ENCODE measurements around the gene R3HCC1L.
"Not testable (repeated sequence)": the region's sequence is repeated elsewhere in the genome, so short reads cannot be mapped to it uniquely, and the experiment has no call there.

R3HCC1L gene

DNA sequence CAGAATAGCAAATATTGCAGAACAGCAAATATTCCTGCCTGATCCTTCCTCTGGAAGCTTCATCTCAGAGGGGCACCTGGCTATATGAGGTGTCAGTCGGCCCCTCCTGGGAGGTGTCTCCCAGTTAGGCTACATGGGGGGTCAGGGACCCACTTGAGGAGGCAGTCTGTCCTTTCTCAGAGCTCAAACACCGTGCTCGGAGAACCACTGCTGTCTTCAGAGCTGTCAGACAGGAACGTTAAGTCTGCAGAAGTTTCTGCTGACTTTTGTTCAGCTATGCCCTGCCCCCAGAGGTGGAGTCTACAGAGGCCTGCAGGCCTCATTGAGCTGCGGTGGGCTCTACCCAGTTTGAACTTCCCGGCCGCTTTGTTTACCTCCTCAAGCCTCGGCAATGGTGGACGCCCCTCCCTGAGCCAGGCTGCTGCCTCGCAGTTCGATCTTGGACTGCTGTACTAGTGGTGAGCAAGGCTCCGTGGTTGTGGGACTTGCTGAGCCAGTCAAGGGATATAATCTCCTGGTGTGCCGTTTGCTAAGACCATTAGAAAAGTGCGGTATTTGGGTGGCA lies 48.0 kb downstream of the R3HCC1L start:
- not testable (repeated sequence) for DNase-seq

DNA sequence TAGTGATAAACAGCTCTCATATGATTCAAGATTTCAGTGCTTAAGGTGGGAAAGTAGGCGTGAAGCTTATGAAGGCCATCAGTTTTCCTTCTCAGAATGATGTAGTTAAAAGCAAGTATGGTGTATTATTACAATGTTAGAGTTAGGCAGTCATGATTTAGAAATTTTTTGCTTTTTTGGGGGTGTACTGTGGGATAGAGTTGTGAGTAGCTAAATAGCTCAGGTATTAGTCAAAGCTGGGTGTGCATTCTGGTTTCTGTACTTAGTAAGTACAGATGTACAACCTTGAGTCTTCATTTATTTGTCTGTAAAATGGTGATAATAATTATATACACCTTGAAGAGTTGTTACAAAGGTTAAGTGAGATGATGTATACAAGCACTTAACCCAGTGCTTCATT lies 52.2 kb downstream of the R3HCC1L start:
- no peak for DNase-seq

DNA sequence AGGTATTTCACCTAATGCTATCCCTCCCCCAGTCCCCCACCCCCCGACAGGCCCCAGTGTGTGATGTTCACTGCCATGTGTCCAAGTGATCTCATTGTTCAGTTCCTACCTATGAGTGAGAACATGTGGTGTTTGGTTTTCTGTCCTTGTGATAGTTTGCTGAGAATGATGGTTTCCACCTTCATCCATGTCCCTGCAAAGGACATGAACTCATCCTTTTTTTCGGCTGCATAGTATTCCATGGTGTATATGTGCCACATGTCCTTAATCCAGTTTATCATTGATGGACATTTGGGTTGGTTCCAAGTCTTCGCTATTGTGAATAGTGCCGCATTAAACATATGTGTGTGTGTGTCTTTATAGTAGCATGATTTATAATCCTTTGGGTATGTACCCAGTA lies 56.3 kb downstream of the R3HCC1L start:
- DNase-seq, result not testable (repeated sequence)

DNA sequence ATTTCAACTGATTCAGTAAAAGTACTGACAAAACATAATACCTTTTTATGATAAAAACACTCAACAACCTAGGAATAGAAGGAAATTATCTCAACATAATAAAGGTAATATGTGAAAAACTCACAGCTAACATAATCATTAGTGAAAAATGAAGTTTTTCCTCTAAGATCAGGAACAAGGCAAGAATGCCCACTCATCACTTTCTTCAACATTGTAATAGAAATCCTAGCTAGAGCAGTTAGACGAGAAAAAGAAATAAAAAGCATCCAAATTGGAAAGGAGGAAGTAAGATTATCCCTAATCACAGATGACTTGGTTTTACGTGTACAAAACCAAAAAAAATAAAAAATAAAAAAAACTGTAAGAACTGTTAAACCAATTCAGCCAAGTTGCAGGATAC lies 58.6 kb downstream of the R3HCC1L start:
- DNase-seq, result no peak

DNA sequence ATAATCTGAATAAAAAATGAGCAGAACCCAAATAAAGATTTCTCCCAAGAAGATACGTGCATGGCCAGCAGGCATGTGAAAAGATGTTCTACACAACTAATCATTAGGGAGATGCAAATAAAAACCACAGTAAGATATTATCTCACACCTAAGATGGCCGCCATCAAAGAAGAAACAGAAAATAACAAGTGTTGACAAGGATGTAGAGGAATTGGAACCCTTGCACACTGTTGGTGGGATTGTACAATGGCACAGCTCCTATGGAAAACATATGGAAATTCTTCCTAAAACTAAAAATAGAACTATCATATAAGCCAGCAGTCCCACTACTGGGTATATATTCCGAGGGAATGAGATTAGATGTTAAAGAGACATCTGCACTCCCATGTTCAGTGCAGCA lies 60.2 kb downstream of the R3HCC1L start:
- DNase-seq, result no peak

DNA sequence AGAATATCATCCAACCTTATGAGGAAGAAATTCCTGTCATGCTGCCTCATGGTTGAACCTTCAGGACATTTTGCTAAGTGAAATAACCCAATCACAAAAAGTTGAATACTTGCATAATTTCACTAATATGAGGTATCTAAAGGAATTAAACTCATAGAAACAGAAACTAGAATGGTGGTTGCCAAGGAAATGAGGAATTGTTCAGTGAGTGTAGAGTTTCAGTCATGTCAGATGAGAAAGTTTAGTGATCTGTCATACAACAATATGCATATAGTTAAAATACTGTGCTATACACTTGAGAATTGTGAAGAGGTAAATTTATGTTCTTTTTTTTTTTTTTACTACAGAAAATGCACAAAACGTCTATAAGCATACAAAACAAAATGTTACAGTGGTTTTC lies 60.7 kb downstream of the R3HCC1L start:
- no peak for DNase-seq

DNA sequence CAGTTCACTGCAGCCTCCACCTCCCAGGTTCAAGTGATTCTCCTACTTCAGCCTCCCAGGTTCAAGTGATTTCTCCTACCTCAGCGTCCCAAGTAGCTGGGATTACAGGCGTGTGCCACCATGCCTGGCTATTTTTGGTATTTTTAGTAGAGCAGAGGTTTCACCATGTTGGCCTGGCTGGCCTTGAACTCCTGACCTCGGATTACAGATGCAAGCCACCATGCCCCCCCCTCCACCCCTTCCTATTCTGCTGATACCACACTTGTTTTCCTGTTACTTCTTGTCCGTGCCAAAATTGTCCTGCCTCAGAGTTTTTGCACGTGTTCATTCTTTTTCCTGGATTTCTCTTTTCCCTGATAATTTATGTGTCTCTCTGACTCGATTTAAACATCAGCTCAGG lies 62.5 kb downstream of the R3HCC1L start:
- DNase-seq, result no peak

DNA sequence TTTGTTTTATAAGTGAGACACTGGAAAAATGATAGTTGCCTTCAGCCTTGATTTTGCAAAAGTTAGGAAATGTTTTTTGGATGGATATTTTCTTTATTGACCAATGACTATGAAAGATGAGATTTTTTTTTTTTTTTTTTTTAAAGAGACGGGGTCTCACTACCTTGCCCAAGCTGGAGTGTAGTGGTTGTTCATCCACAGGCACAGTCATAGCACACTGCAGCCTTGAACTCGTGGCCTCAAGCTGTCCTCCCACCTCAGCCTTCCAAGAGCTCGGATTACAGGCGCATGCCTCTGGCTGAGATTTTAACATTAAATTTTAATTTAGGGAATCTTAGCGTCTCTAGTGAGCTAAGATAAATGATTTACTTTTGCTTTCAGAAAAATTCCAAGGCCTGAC lies 67.3 kb downstream of the R3HCC1L start:
- DNase-seq, result no peak

DNA sequence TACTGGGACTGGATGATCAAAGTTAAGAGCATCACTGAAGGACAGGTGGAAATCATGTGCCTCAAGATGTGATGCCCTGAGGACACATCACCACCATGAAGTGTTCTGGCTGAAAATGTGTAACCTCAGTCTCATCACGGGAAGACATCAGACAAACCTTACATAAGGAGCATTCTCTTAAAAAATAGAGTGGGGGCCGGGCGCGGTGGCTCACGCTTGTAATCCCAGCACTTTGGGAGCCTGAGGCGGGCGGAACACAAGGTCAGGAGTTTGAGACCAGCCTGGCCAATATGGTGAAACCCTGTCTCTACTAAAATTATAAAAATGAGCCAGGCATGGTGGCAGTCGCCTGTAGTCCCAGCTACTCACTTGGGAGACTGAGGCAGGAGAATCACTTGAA lies 67.9 kb downstream of the R3HCC1L start:
- DNase-seq, result no peak

DNA sequence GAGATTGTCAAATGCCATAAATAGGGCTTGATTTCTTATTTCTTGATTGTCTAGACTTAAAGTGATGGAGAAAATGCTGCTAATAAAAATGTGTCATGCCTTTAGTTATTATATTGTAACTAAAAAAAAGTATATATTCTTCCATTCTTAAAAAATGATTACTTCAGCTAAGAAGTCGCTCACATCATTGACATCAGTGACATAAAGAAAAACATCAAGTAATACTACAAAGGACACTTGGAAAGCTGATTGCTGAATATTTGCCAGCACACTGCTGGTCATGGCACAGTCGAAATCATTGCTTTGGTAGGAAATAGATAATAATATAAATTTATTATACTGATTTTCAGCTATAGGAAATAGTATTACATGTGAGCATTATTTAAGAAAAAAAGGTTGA lies 70.9 kb downstream of the R3HCC1L start:
- DNase-seq, result no peak

DNA sequence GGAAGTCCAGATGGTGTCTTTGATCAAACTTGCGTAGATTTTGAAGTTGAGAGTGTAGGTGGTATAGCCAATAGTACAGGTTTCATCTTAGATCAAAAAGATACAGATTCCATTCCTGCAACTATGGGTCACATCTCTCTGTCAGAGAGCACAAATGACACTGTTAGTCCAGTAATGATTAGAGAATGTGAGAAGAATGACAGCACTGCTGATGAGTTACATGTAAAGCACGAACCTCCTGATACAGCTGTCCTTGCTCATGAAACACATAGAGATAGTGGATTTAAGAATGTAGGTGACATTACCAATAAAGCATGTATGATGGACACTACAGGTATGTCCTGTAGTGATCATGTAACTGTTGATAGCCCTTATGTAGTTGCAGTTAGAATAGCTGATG lies 74.5 kb downstream of the R3HCC1L start:
- no peak for DNase-seq

DNA sequence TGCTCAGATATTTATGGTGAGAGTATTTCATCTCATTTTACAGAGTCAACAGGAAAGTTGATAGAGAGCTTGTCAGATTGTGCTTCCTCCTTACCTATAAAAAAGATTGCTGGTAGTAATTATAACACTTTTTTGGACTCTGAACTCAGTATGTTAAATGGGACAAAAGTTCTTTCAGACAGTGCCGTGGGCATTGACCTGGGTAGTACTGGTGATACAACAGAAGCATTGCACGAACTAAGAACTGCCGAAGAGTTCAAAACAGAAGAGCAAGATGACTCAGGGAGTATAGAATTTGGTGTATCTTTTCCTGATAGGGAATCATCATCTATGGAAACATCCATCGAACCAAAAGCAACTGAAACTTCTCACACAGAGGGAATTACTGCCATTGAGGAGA lies 75.0 kb downstream of the R3HCC1L start:
- no peak for DNase-seq

DNA sequence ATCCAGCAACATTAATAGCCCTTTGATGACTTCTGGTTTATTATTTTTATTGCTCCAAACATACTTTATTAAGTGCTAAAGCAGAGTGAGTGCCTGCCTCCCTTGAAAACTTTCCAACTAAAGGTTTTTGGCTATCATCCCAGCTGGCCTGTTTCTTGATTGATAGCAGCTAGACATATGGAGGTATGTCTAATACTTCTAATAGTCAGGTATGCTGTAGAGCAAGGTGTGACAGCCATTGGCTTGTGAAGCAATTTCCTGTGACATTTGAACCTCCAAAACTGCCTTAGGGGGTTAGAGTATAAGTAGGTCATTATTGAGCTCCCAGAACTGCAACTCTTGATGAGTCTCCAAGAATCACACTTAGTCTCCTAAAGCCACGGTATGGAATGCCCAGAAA lies 77.7 kb downstream of the R3HCC1L start:
- DNase-seq, result no peak

DNA sequence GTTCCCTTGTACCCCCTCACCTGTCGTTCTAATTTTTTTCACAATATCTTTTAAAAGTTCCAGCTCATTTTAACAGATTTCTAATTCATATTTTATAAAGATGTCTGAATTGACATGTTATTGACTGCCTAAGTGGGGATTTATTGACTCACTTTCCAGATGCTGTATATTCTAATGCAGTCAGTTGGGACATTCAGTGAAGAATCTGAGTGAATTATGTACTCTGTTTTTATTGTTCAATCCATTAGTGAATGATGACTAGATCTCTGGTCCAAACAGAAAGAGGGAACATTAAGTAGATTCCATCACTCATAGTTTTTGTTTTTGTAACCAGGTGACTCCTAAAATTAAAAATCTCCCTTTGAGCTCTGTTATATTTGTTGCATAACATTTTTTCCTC lies 79.3 kb downstream of the R3HCC1L start:
- DNase-seq, result no peak

DNA sequence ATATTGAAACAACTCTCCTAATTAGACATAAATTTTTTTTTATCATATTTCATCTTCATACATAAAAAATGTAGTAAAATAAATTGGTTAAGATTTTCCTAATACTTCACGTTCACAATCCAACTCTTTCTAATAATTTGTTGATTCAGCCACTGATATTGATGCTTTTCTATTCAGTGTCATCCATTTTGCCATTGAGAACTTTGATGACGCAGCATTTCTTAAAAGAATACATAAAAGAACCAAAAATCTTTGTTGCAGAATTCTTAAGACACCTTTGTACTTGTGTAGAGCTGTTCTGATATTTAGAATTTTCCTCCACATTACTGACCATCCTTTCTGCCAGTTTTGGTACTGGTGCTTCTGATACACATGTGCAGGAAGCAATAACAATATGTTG lies 80.9 kb downstream of the R3HCC1L start:
- no peak for DNase-seq

DNA sequence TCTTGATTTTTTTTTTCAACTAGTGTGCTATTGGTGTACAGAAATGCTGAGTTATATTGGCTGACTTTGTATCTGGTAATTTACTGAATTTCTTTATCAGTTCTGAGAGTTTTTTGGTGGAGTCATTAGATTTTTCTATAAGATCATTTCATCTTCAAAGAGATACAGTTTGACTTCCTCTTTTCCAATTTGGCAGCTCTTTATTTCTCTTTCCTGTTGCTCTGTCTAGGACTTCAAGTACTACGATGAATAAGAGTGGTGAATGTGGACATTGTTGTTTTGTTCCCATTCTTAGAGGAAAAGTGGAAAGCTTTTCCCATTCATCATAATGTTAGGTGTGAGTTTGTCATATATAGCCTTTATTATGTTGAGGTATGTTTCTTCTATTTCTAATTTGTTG lies 83.3 kb downstream of the R3HCC1L start:
- DNase-seq, result no peak

DNA sequence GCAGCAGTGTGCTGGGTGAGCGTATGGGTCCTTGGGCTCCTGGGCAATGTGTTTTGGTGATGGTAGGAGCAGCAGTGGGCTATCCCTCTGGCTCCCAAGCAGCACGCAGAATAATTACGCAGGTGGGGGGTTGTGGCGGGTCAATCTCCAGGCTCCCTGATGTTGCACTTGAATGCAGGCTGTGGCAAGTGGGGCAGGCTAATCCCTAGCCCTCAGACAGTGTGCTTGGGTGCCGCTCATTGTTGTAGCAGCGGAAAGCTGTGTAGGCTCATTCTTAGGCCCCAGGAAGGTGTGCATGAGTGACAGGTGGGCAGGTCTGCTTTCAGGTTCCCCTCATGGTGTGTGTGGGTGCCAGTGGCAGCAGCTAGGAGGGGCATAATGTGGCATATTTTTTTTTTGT lies 89.4 kb downstream of the R3HCC1L start:
- no peak for DNase-seq

DNA sequence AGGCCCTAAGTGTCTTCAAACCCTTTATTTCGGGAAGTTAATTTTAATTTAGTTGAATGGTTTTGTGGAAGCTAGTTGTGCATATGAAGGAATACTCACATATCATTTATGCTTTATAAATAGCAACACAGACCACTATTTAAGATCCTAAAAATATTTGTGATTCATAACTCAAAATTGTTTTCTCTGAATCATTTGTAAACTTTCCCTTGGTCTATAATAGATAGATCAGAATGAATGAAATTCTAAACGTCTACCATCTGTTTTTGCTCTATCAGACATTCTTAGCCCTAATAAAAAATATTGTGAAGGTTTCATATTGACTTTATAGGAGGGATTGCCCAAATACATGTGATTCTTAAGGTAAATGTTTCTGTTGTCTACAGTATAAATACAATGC lies 90.1 kb downstream of the R3HCC1L start:
- no peak for DNase-seq

DNA sequence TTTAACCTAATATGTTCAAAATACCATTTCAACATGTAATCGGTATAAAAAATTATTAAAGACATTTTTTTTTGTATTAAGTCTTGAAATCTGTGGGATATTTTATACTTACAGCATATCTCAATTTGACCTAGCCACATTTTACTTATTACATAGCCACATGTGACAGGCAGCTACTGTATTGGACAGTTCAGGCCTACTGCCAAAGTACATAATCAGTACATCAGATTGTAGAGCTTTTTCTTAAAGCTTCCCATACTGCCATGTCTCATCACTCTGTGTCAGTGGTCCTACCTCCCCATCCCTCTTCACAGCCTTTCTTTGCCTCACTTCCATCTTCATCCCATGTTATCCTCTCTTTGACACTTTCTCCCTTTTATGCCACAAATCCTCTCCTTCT lies 90.5 kb downstream of the R3HCC1L start:
- no peak for DNase-seq

DNA sequence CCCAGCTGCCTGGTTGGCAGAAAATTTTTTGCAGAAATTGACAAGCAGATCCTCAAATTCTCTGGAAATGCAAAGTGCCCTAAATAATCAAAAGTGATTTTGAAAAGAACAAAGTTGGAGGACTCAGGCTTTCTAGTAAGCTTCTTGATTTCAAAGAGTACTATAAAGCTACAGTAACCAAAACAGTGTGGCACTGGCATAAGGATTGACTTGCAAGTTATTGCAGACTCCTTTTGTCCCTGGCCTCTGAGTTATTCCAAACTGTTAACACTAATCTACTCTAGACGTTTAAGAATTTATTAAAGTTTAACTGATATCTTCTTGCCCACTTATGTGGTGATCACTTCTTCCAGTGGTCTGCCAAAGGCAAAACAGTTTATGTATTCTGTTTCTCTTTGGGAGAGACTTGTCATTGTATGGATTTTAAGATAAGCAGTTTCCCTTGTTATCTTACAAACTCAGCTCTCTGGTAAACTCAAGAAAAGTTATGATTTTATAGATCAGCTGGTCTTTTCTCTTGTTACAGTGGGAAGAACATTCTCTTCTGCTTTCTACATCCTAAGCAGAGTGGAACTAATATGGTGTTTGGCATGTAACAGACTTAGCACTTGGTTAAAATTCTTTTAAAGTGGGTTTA lies 92.2 kb downstream of the R3HCC1L start:
- DNase-seq, result no peak

DNA sequence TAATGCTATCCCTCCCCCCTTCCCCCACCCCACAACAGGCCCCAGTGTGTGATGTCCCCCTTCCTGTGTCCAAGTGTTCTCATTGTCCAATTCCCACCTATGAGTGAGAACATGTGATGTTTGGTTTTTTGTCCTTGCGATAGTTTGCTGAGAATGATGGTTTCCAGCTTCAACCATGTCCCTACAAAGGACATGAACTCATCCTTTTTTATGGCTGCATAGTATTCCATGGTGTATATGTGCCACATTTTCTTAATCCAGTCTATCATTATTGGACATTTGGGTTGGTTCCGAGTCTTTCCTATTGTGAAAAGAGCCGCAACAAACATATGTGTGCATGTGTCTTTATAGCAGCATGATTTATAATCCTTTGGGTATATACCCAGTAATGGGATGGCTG lies 93.3 kb downstream of the R3HCC1L start:
- DNase-seq, result not testable (repeated sequence)

DNA sequence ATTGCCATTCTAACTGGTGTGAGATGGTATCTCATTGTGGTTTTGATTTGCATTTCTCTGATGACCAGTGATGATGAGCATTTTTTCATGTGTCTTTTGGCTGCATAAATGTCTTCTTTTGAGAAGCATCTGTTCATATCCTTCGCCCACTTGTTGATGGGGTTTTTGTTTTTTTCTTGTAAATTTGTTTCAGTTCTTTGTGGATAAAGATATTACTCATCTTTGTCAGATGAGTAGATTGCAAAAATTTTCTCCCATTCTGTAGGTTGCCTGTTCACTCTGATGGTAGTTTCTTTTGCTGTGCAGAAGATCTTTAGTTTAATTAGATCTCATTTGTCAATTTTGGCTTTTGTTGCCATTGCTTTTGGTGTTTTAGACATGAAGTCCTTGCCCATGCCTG lies 93.8 kb downstream of the R3HCC1L start:
- not testable (repeated sequence) for DNase-seq

DNA sequence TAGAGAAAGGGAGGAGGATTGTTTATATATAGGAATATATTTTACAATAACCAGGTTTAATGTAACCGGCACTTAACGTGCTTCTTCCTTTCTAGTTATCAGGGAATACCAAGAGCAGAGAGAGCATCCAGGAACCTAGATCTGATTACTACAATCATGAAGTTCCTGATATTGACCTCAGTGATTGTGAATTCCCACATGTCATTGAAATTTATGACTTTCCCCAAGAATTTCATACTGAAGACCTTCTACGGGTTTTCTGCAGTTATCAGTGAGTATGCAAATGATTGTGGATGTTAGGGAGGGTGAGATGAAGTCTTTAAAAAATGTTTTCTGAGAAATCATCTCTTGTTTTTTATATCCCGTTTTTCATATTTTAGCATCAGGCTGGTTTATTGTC lies 97.0 kb downstream of the R3HCC1L start:
- DNase-seq, result no peak

DNA sequence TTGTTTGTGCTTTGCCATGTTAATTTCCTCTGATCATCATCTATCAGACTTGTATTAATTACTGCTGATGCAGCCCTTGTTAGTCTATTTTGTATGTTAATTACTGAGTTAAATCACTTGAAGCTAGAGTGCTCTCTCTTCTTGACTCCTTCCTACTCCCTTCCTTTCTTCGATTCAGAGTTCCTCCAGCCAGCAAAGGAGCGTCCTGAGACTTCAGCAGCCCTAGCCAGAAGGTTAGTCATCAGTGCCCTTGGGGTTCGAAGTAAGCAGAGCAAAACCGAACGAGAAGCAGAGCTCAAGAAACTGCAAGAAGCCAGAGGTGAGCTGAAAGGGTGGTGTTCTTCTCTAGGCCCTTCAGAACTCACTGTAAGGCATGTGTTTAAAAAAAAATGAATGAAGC lies 101.4 kb downstream of the R3HCC1L start:
- DNase-seq, result no peak

DNA sequence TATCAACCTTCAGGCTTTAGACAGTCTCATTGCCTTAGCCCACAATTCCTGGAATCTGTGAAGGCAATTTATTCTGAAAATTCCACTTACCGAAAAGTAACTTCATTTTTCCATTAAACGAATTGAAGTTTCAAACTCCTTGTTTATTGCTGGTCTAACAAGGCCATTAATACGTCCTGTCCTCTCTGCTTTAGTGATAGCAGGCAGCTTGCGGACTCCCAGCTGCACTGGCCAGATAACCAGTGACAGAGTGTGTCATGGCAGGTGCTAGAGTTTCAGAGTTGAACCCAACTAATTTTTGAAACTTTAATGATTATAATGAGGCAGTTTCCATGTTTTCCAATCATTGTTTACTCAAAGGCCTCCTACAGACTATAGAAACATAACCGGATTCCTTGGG lies 102.4 kb downstream of the R3HCC1L start:
- DNase-seq, result no peak

DNA sequence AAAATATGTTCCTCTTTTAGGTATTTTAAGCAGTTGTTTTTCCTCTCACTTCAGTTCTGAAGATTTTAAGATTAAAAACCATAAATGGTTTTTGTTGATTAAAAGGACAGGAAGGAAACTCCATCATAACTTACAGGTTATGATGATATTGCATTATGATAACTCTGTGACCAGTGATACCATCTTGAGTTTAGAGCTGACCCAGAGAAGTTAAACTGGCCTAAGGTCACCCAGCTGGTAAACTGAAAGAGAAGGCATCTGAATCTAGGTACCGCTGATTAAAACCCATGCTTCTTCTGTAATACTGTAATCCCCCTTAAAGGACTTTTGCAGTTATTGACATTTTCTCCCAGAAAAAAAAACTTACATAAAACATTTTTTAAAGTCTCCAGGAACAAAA lies 103.9 kb downstream of the R3HCC1L start:
- no peak for DNase-seq
